H4 (cell line): ENCODE measurements around the gene SMG7. TPM values are rescaled to one million over a fixed set of nuclear protein-coding genes. Genes with fewer than 3 reads are reported as not detected.
"Not testable (repeated sequence)": the region's sequence is repeated elsewhere in the genome, so short reads cannot be mapped to it uniquely, and the experiment has no call there.

Experiments used
- DNase-seq: peaks from one replicate; pipeline ENCODE4 v3.0.0-alpha.2; 2015; ENCODE audit warnings: low spot score
- total RNA-seq: library from RNA; depleted of rRNA; stranded (reverse); fragments of >200 nt; shearing (Covaris generic); gene quantifications from 2 replicates; pipeline ENCODE4 v1.2.3, GENCODE V29; 2014; rRNA removed

The SMG7 gene, protein sequence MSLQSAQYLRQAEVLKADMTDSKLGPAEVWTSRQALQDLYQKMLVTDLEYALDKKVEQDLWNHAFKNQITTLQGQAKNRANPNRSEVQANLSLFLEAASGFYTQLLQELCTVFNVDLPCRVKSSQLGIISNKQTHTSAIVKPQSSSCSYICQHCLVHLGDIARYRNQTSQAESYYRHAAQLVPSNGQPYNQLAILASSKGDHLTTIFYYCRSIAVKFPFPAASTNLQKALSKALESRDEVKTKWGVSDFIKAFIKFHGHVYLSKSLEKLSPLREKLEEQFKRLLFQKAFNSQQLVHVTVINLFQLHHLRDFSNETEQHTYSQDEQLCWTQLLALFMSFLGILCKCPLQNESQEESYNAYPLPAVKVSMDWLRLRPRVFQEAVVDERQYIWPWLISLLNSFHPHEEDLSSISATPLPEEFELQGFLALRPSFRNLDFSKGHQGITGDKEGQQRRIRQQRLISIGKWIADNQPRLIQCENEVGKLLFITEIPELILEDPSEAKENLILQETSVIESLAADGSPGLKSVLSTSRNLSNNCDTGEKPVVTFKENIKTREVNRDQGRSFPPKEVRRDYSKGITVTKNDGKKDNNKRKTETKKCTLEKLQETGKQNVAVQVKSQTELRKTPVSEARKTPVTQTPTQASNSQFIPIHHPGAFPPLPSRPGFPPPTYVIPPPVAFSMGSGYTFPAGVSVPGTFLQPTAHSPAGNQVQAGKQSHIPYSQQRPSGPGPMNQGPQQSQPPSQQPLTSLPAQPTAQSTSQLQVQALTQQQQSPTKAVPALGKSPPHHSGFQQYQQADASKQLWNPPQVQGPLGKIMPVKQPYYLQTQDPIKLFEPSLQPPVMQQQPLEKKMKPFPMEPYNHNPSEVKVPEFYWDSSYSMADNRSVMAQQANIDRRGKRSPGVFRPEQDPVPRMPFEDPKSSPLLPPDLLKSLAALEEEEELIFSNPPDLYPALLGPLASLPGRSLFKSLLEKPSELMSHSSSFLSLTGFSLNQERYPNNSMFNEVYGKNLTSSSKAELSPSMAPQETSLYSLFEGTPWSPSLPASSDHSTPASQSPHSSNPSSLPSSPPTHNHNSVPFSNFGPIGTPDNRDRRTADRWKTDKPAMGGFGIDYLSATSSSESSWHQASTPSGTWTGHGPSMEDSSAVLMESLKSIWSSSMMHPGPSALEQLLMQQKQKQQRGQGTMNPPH
- 19.5 and 30.5 TPM in 2 replicates for total RNA-seq

DNA sequence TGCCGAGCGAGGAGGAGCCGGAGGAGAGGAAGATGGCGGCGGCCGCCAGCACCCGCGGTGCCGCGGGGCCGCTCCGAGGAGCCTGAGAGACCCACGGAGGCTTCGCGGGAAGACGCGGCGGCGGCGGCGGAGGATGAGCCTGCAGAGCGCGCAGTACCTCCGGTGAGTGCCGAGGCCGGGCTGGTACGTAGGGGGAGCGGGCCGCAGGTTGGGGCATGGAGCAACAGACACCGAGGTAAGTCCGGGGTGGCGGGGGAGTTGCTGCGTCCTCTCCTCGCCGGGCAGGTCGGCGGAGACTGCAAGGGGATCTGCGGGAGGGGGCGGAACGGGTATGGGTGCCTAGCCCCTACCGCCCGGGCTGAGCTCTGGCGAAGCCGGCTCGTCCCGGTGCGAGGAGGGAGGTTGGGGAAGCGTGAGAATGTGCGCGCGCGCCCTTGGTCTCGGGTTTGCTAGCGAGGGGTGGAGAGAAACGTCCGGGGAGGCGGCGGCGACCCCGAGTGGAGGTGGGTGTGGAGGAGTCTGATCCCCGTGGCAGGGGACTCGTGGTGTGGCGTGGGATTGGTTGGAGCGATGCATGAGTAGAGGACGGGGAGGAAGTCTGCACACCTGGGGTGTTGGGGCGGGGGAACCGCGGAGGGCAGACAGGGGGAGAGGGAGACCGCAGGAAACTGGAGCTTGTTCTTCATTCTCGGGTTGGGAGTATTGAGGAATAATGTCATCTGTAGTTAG lies at the start of gene SMG7:
SMG7 (plus strand) TSS at position 12 of the 729 bp plus-strand sequence; CDS start at position 134, 122 bp downstream.
- DNase-seq = no peak

DNA sequence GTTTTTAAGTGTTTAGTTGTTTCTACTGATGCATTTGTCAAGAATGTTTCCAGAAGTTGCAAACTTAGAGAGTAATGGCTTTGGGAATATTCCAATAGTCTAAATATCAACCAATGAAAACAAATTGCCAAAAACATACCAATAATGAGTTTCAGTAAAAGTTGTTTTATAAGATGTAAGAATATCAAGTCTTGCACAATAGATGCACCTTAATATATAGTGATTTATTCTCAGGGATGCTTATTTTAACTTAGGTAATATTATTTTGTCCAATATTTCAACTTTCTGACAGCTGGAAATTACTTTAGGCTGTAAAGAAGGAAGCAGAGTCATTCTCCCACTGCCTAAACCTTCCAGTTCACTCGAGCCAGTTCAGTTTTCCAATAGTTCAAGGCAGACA lies 48.8 kb upstream of the SMG7 start:
- no peak for DNase-seq

DNA sequence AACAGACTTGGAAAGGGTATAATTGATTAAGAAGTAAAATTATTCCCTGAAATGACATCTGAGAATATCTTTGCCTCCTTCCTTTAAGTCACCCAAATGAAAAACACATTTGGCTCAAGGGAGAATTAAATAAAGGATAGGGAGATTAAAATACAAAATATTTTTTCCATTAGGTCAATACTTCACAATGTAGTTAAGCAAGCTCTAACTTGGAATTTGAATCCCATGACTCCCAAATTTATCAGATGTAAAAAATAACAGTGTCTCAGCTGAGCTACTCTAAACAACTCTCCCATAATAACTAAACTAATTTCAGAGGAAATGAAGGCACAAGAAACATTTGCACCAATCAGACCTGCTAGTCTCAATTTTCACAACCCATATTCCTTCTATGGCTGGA lies 47.6 kb upstream of the SMG7 start:
- DNase-seq = no peak

DNA sequence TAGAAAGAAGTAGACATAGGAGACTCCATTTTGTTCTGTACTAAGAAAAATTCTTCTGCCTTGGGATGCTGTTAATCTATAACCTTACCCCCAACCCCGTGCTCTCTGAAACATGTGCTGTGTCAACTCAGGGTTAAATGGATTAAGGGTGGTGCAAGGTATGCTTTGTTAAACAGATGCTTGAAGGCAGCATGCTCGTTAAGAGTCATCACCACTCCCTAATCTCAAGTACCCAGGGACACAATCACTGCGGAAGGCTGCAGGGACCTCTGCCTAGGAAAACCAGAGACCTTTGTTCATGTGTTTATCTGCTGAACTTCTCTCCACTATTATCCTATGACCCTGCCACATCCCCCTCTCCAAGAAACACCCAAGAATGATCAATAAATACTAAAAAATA lies 44.7 kb upstream of the SMG7 start:
- DNase-seq = not testable (repeated sequence)

DNA sequence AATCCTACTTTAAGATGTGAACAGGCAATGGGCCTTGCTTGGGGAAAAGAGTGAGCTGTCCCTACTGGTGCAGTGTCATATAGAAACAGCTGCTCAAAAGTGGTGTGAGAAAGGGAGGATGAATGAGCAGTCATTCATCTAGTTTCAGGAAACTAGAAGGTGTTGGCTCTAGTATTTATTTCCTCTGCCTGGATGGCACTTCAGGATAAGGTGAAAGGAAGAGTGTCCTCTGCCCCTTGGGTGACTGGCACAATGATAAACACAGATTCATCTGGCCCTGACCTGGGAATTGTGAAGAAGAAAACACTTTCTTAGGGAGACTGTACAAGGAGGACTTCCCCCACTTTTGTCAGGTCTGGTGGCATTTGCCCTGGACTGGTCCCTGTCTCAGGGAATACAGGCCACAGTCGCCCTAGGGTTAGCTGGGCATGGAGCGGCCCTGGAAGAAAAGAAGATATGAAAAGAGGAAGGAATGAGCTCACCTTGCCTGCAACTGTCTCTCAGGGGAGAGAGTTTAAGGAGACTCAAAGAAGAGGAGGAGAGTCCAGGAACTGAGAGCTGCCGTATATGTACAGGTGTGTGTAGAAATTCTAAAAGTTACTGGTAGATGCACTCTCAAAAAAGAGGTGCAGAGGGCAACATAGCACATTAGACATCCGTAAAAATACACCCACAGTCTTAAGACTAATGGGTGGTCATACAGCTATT lies 40.3 kb upstream of the SMG7 start:
- no peak for DNase-seq

DNA sequence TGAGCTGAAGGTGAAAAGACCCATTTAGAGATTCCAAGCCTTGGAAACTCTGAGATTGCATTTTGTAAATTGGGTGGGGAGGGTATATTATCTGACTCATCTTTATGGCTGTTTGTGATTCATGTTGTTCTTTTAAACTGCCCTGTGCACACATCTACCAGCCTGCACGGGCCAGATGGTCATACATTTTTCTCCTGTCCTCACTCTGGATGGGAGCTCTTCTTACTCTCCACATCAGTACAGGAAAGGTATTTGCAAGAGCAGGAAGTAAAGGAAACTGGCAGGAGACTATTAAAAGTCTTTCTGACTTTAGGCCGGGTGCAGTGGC lies 39.8 kb upstream of the SMG7 start:
- no peak for DNase-seq

DNA sequence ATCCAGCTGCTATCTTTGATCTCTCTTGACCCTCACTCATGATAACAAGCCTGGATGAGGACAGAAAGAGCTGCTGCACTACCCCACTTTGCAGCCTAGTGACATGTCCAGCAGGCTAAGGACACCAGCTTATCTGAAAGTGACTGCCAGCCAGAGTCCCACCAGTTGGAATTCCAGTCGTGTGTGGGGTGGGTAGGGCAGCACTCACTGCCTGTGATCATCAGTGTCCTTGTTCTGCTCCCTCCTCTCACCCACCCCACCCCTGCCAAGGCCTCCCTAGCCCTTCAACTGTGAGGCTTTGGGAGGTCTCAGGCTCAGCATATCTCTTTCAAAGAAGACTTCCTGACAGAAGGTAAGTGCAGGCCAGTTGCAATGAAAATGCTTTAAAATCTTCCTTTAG lies 38.6 kb upstream of the SMG7 start:
- DNase-seq = no peak

DNA sequence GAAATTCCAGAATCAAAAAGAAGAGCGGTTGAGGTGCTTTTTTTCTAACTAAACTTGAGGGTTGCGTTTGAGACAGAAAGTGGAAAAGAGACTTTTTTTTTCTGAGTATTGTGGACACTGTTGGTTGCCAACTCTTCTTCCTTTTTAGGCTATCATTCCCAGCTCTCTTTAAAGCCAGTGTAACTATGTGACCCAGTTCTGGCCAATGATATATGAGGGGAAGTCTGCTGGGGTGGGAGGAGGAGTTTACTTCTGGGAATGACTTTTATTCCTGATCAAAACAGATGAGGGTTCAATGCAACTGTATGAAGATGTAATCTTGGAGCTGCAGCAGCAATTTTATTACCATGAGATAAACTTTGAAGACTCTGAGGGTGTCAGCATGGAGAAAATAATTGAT lies 36.8 kb upstream of the SMG7 start:
- DNase-seq = no peak

DNA sequence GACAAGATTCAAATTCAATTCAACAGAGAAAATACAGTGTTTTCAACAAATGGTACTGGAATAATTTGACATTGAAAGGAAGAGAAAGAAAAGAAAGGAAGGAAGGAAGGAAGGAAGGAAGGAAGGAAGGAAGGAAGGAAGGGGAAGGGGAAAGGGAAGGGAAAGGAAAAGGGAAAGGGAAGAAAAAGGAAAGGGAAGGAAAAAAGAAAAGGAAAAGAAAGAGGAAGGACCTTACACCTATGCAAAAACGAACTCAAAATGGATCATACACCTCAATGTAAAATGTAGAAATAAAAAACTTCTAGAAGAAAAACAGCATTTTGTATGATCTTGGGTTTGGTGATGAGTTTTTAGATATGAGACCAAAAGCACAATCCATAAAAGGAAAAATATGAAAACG lies 34.2 kb upstream of the SMG7 start:
- DNase-seq = no peak

DNA sequence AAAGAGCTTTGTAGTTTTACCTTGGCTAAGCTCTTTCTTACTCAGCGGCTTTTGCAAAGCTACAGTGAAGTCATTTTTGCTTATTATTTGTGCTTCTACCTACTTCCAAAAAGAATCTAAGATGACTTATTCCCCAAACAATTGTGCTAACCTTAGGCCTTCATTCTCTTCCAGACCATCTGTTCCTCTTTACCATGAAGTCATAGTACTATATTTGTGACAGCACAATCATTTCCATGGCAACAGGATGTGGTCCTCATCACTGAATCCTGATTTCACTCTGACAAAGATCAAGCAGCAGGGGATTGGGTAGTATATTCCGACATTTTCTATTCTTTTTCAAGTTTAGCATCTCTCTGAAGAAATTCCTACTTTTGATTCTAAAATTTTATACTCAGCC lies 29.3 kb upstream of the SMG7 start:
- DNase-seq = no peak

DNA sequence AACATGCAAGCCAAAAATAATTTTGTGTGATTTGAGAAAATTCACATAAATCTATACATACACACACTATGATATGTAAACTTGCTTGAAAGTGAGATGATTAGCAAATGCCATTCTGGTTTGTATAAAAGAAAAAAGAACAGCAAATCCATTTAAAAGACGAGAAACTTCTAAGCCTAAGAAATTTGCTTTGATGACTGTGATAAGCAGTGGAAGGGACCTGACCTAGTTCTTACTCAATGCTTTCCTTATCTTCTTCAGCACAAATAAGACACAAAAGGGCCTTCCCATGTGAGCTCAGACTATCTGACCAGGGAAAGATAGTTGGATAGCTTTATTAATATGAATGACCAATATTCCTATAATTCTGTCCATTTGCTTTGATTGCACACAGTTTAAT lies 28.8 kb upstream of the SMG7 start:
- no peak for DNase-seq

DNA sequence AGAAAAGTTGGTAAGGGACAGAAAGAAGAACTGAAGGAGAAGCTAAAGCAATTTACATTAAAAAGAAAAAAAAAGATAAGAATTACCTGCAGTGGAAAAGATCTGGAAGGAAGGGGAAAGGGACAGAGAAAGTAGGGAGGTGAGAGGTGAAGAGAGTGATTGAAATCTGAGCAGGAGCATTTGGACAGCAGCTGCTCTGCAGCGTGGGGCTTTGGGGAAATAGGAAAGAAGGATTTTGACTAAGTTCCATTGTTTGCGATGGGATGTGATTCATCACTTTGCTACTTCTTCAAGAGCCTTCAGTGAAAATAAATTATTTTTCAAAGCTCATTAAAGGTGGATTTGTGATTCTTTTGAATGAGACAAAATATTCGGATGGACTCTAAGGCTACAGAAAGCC lies 28.1 kb upstream of the SMG7 start:
- DNase-seq = no peak

DNA sequence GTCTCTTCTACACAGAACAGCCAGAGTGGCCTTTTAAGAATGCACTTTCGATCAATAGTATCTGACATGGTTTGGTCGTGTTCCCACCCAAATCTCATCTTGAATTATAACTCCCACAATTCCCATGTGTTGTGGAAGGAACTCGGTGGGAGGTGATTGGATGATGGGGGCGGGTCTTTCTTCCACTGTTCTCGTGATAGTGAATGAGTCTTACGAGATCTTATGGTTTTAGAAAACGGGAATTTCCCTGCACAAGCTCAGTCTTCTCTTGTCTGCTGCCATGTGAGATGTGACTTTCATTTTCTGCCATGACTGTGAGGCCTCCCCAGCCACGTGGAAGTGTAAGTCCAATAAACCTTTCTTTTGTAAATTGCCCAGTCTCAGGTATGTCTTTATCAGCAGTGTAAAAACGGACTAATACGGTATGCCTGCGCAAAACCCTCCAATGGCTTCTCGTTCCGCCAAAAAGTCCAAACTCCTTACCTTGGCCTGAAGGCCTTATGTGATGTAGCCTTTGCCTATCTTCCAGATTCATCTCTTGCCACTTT lies 23.0 kb upstream of the SMG7 start:
- DNase-seq = no peak

DNA sequence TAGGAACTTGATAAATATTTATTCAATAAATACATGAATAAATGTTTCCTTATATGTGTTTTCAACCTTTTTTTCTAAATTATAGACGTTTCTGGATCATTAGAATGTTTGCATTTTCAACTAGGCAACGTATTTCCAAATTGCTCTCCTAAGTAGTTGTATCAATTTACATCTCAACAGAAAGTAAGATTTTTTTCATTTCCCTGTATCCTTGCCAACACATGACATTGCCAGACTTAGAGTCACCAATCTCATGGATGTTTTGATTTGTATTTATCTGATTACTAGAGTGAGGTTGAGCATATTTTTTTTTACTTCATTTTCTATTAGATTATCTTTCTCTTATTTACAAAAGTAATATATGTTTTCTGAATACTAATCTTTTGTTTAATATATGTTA lies 22.2 kb upstream of the SMG7 start:
- no peak for DNase-seq

DNA sequence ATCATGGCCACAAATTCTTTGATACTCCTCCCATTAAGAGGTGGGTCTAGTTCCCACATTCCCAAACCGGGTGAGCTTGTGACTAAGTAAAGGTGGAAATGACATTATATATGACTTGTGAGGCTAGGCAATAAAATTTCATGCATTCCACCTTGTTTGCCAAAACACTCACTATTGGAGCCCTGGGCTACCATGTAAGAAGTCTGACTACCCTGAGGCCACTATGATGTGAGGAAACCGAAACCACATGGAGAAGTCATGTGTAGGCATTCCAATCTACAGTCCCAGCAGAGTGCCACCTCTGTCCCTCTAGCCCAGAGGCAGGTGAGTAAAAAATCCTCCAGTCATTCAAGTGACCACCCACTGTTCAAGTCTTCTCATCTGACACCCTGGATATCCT lies 17.9 kb upstream of the SMG7 start:
- peak; percentile 37 for DNase-seq

DNA sequence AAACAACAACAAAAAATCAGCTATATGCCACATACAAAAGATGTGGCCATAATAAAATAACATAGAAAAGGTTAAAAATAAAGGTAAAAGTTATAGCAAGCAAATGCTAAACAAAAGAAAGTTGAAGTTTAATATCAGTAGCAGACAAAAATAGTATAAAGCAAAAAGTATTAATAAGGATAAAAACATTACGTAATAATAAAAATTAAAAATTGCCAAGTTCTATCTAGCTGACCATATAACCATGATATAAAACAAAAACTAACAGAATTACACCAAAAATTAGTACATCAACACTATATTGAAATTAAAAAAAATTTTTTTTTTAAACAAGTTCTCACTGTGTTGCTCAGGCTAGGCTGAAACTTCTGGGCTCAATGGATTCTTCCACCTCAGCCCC lies 15.5 kb upstream of the SMG7 start:
- DNase-seq = no peak

DNA sequence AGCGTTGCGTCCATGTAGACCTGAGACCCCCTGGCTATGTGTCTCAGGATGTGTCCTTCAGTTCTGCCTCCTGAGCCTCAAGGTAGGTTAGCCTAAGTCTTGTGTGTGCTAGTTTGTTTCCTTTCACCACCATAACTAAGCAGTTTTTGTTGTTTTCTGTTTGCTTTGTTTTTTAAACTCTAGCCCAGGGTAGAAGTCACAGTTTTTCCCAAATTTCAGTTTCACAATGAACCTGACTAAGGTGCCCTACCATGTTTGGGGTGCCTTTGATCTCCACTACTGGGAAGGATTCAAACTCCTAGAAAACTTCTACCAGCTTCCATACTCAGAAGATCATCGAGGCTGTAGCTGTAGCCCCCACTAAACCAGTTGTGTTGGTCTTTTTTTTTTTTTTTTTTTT lies 14.8 kb upstream of the SMG7 start:
- no peak for DNase-seq

DNA sequence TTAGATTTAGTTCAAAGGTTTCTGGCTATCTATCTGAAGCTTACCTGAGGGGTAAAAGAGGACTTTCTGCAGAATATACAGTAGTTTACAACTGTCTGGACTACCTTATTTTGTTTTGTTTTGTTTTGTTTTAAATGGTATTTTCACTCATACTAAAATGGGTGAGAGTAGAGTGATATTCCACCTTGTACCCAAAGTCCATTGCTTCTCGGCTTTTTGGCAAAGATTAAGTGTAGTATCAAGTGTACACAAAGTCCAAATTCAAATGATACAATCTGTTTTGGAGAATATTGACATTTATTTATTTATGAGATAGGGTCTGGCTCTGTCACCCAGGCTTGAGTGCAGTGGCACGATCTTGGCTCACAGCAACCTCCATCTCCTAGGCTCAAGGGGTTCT lies 11.7 kb upstream of the SMG7 start:
- no peak for DNase-seq

DNA sequence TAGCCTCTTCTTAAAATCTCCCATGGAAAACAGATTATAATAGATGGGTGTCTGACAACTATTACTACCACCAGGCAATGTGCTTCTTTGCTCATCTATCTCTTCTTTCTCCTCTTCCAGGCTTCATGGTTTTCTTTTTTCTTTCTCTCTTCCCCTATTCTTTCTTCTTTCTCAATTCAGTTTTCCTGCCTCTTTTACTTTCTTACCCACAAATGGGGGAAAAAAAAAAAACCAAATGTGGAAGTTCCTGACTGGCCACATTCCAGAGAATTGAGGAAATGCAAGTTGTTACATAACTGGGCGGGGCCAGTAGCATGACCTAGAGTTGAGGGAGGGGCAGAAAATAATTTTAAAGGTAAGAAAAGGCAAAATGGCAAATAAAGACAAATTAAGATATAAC lies 10.9 kb upstream of the SMG7 start:
- DNase-seq = no peak

DNA sequence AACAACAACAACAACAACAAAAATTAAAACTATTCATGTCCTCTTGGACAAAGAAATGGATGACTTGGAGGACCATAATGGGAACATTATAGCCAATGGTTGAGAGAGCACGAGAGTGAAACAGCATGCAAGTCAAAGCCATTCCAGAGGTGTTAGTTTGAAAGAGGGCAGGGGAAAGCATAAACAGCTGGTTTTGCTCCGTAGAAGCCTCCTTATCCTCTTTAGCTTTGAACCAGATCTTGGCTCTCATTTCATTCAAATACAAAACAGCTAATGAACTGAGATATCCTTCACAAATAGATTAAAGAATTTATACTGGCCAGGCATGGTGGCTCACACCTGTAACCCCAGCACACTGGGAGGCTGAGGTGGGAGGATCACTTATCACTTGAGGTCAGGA lies 8.7 kb upstream of the SMG7 start:
- DNase-seq = no peak

DNA sequence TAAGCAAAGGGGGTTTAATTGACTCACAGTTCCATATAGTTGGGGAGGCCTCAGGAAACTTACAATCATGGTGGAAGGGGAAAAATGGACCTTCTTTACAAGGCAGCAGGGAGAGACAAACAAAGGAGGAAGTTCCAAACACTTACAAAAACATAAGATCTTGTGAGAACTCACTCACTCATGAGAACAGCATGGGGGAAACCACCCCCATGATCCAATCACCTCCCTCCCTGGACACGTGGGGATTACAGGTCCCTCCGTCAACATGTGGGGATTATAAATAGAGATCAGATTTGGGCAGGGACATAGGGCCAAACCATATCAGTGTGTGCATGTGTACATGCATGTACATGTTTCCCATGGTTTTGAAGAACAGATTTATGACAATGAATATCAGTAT lies 5.5 kb upstream of the SMG7 start:
- no peak for DNase-seq
